Breast epithelium (tissue), 4 donors: Measurements from ENCODE around the gene KRTAP10-5. TPM values are rescaled to one million over a fixed set of nuclear protein-coding genes. Genes with fewer than 3 reads are reported as not detected.
"Not testable (repeated sequence)": the region's sequence is repeated elsewhere in the genome, so short reads cannot be mapped to it uniquely, and the experiment has no call there.

Source experiments
- DNase-seq, 2 donors: peaks; one replicate each; pipeline ENCODE4 v3.0.0-alpha.2; 2019; ENCODE audit warnings: low spot score in 2 of 2
- H3K27ac ChIP-seq, 2 donors: fragments of 200-600 bp; sonication (generic) in 1 of 2; one replicate each; pipeline ENCODE4 v1.5.1; 2016 to 2019; ENCODE audit warnings: mild to moderate bottlenecking in 1 of 2
- H3K27me3 ChIP-seq, 2 donors: fragments of 200-600 bp; sonication (generic) in 1 of 2; one replicate each; pipeline versions ENCODE4 v1.5.1 to v1.6.0; 2017 to 2019; ENCODE audit warnings: control low read depth in 1 of 2, mild to moderate bottlenecking in 1 of 2
- H3K36me3 ChIP-seq: fragments of 200-600 bp; one replicate; pipeline ENCODE4 v1.5.1; 2019
- H3K4me1 ChIP-seq, 2 donors: fragments of 200-600 bp; sonication (generic); one replicate each; pipeline ENCODE4 v1.5.1; 2016 to 2019; ENCODE audit warnings: control low read depth in 1 of 2
- H3K4me3 ChIP-seq, 3 donors: fragments of 200-600 bp; sonication (generic); 1 replicate in 2 of 3; 2 replicates in 1 of 3; pipeline ENCODE4 v1.5.1; 2016 to 2019; ENCODE audit warnings: mild to moderate bottlenecking in 3 of 3, moderate library complexity in 2 of 3
- H3K9me3 ChIP-seq, 2 donors: fragments of 200-600 bp; sonication (generic) in 1 of 2; one replicate each; pipeline ENCODE4 v1.5.1; 2016 to 2019; ENCODE audit warnings: control low read depth in 1 of 2
- CTCF ChIP-seq, 3 donors: fragments of 450-650 bp; IDR thresholded peaks; one replicate each; pipeline ENCODE4 v1.5.1; 2016 to 2017; ENCODE audit warnings: antibody characterized with exemption in 3 of 3, mild to moderate bottlenecking in 3 of 3, moderate library complexity in 3 of 3
- POLR2A ChIP-seq: fragments of 450-650 bp; IDR thresholded peaks from one replicate; pipeline ENCODE4 v1.6.1; 2016; ENCODE audit warnings: antibody characterized with exemption, mild to moderate bottlenecking, moderate library complexity
- POLR2AphosphoS5 ChIP-seq, 3 donors: sonication (generic); formaldehyde crosslinking; IDR thresholded peaks; one replicate each; pipeline ENCODE4 v1.6.1; 2017; ENCODE audit warnings: antibody characterized with exemption in 3 of 3
- intact Hi-C: fragments of 100-400 bp; cut with DNase I; formaldehyde crosslinking; loops from one replicate; pipeline ENCODE4 v1.15.1; 2023; ENCODE audit warnings: low total_unique reads
- total RNA-seq, 3 donors: library from RNA; depleted of rRNA; stranded (reverse); fragments of >200 nt; gene quantifications; one replicate each; pipeline ENCODE4 v1.1.0, GENCODE V29; 2016

Gene KRTAP10-5
- total RNA-seq, 3 donors from 2014 or later = not detected

GRCh38 chr21:44551340-44551961, 29.0 kb downstream of the KRTAP10-5 start, which contains the start of gene KRTAP10-2:
KRTAP10-2 (minus strand) TSS chr21:44551505; CDS start chr21:44551458, 47 bp downstream.
- no peak within 1 kb of the TSS for H3K27ac ChIP-seq
- H3K4me1 ChIP-seq = no peaks in the 10 kb centered on the region
- peaks cover under 1 to 5% of the 10 kb centered on the region in 2 donors for H3K9me3 ChIP-seq
- H3K4me3 ChIP-seq = no peak within 1 kb of the TSS
- TF ChIP-seq CTCF (IDR thresholded peaks at IDR 0.05) (no peak), POLR2AphosphoS5 (IDR thresholded peaks at IDR 0.05) (no peak), POLR2A (no peak)
- H3K27me3 ChIP-seq = peaks cover 0 to 51% of the 10 kb centered on the region in 2 donors
- DNase-seq = peak in 1 of 2 donors; percentile 36
- no peaks in the 10 kb centered on the region for H3K36me3 ChIP-seq
- intact Hi-C loops = no loop called here

DNA sequence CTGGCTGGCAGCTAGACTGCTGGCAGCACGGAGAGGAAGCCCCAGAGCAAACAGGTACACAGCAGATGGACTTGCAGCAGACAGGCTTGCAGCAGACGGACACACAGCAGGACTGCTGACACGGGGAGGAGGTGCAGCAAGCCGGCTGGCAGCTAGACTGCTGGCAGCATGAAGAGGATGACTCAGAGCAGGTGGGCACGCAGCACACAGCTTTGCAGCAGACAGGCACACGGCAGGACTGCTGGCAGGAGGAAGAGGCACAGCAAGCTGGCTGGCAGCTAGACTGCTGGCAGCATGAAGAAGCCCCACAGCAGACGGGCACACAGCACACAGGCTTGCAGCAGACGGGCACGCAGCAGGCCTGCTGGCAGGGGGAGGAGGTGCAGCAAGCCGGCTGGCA, 29.6 kb downstream of the KRTAP10-5 start:
- H3K27me3 ChIP-seq = peaks cover 0 to 45% of the 10 kb centered on the region in 2 donors
- peaks cover 4 to 5% of the 10 kb centered on the region in 2 donors for H3K9me3 ChIP-seq
- no peaks in the 10 kb centered on the region for H3K36me3 ChIP-seq
- peak in 1 of 2 donors; percentile 14 for DNase-seq
- no peak overlapping the region for H3K4me3 ChIP-seq
- intact Hi-C loops = no loop called here
- TF ChIP-seq CTCF (IDR thresholded peaks at IDR 0.05) = no peak
- no peak for TF ChIP-seq POLR2A
- TF ChIP-seq POLR2AphosphoS5 (IDR thresholded peaks at IDR 0.05) = no peak
- no peaks in the 10 kb centered on the region for H3K4me1 ChIP-seq
- no peak overlapping the region for H3K27ac ChIP-seq

GRCh38 chr21:44550285-44550684, 30.1 kb downstream of the KRTAP10-5 start:
- H3K27ac ChIP-seq, DNase-seq, intact Hi-C loops, H3K36me3 ChIP-seq, H3K4me1 ChIP-seq, H3K9me3 ChIP-seq, H3K4me3 ChIP-seq: not testable (repeated sequence)
- H3K27me3 ChIP-seq = peaks cover 0 to 39% of the 10 kb centered on the region in 2 donors

GRCh38 chr21:44549525-44550211, 30.7 kb downstream of the KRTAP10-5 start:
- Histone ChIP-seq H3K36me3 (no peaks in the 10 kb centered on the region), H3K9me3 (peaks cover 4 to 5% of the 10 kb centered on the region in 2 donors), H3K27ac (peak overlapping the region in 1 of 2 donors; percentile 60), H3K4me1 (no peaks in the 10 kb centered on the region), H3K4me3 (no peak overlapping the region), H3K27me3 (peaks cover 0 to 36% of the 10 kb centered on the region in 2 donors)
- TF ChIP-seq CTCF (IDR thresholded peaks at IDR 0.05) (no peak), POLR2A (no peak), POLR2AphosphoS5 (IDR thresholded peaks at IDR 0.05) (no peak)
- no peak for DNase-seq
- intact Hi-C loops = no loop called here

DNA sequence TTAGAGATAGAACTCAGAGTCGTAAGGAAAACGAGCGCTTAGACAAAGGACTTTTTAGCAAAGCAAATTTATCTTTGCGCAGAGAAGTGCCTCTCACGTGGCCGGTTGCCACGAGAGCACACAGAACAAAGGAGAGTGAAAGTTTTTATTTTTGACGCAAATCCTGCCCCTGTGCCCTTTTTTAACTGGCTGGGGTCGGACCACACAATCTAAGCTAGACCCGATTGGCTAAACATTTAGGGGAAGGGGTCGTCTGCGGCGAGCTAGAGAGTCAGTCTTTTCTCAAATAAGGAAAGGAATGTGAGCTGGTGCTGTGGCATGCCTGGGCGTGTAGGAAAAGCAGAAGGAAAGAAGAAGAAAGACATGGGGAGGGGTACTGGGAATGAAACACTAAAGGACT, 31.5 kb downstream of the KRTAP10-5 start:
- Histone ChIP-seq H3K4me3 (peak overlapping the region in 2 of 3 donors; percentile 9 to 20), H3K27me3 (peaks cover 0 to 33% of the 10 kb centered on the region in 2 donors), H3K4me1 (no peaks in the 10 kb centered on the region), H3K36me3 (no peaks in the 10 kb centered on the region), H3K9me3 (peaks cover under 1 to 4% of the 10 kb centered on the region in 2 donors), H3K27ac (peak overlapping the region; percentile 32 to 60)
- intact Hi-C loops = no loop called here
- TF ChIP-seq POLR2AphosphoS5 (IDR thresholded peaks at IDR 0.05) (no peak), CTCF (IDR thresholded peaks at IDR 0.05) (no peak), POLR2A (no peak)
- no peak for DNase-seq
